NCI-H1092 treated with DMSO at 0.1 percent for 48 hours (cell line): Measurements from ENCODE around the gene RAB37.

Experiments used
- DNase-seq: peaks from one replicate; lab custom pipeline; 2025; lab: John Stamatoyannopoulos, UW

Gene RAB37

DNA sequence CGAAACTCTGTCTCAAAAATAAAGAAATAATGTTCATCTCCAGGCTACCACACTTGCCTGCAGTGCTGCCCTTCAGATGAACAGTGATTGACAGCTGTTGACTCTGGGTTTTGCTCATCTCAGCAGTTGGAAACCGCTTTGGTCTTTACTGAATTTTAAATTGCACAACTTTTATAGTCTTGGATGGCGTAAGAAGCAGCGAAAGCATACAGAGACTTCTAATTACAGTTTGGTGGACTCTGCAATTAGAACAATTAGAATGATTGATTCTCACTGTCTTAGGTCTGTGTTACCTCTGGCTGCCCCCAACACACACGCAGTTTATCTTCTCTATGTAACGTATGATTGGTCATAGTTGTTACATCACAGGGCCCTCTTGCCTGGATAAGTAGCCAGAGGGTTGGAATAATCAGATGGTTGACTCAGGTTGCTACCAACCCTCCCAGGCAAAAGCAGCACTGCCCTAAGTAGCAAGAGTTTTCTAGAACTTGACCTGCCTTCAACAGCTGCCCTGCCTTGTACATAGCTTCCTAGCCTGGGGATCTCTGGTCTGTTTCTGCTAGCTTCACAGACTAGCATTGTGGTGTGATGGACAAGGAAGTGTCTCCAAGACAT lies 41.0 kb downstream of the RAB37 start:
- no peak for DNase-seq

- DNase-seq, result no peak
Measured at GRCh38 chr17:74778960-74779359, 41.9 kb downstream of the RAB37 start.

DNA sequence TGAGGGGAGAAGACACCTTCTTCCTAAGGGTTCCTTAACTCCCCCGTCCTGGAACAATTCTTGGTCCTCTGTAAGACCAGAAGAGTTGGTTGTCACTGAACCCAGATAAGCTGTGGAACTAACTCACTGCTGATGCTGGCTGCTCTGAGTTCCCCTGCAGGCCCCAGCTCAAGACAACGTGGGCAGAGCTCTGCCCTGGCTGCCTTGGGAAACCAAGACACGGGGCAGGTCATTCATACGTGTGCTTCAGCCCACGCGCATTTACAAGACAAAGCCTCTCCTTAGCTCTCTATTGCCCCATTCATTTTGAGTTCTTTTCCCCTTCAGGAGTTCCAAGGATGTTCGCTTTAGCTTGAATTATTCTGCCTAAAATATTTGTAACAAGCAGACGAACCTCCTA lies 42.4 kb downstream of the RAB37 start:
- DNase-seq, result no peak

GRCh38 chr17:74779948-74780400 lies 42.9 kb downstream of the RAB37 start:
- DNase-seq, result no peak

DNA sequence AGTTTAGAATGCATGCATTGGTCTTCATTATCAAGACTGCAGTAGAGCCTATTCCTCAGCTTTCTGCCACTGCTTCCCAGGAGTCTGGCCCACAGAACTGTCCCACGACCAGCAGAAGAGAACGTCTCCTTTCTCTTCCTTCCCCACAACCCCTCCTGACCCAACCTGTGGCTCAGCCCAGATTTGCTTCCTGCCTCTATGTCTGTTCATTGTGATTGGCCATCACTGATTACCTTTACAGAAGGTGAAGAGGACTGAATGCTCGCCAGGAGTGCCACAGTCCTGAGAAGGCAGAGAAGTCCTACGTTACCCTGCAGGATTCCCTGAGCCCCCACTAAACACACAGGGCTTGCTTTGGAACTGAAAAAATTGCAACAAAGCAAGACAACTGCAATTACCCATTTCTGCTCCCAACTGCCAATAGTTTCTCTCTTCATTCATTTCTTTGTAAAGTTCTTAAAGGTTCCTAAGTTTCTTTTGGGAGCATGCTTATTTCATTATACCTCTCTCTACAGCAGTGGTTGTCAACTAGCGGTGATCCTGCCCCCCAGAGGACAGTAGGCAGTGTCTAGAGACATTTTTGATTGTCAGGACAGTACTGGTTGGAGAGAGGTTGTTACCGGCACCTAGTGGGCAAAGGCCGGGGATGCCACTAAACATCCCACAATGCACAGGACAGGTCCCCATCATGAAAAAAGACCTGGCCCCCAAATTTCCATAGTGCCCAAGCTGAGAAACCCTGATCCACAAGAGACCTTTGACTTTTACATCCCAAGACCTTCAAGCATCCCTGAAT lies 43.6 kb downstream of the RAB37 start:
- no peak for DNase-seq

- no peak for DNase-seq
Measured at GRCh38 chr17:74782571-74782970, 45.5 kb downstream of the RAB37 start.

- DNase-seq, result no peak
Measured at GRCh38 chr17:74784125-74784810, 47.2 kb downstream of the RAB37 start.

DNA sequence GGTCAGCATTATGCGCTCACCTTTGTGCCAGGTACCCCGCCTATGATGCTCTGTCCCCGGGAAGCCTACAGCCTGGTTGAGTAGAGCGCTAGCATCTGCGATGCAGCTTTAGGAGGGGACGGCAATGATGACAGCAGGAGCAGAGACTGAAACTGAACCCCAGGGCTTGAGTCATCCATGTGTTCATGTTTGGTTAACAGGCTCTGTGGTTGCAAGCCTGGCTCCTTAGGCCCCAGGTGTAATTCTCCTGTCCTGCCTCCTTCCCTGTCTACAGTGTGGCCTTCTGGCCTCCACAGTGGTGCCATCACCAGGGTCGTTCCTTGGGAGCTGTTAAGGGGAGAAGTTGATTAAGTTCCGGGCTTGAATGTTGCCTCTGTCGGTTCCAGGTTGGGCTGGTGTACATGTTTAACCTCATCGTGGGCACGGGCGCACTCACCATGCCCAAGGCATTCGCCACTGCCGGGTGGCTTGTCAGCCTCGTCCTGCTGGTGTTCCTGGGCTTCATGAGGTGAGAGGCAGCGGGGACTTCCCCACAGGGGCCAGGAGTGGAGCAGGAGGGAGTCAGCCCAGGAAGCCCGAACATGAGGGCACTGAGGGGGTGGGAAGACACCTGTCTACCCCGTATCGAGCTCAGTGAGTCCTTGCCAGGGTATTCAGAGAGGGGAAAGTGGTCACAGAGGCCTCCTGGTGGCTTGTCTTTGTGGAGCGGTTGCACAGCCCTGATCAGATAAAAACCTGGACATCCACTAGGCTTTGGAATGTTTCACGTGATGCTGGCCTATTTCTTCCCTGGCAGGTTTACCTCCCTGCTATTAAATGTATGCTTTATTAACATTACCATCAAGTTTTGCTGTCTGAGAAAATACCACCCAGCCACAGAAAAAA lies 48.3 kb downstream of the RAB37 start:
- DNase-seq, result no peak

- DNase-seq, result no peak
Measured at GRCh38 chr17:74785981-74786360, 48.9 kb downstream of the RAB37 start.

DNA sequence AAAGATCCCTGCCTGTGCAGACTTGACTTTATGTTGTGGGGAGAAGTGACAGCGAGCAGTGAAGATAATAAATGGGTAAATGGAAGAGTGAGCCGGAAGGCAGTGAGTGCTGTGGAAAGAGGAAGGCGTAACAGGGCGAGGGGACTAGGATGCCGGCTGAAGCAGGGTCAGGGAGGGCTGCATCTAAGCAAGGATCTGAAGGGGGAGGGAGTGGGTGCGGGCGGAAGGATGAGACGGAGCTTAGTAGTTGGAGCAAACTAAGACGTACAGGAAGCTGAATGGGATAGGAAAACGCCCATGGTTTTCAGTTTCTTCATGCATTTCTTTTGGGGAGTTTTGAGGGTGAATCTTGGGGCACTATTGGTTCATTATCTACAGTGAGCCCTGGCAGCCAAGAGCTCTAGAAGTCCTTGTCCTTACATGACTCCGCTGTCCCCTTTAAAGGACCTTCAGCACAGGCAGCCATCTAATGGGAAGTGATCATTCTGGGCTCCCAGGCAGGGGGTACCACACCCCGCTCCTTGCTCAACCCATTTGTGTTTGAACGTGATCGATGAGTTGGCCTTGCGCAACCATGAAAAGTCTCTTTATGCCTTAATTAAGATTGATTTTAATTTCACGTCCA lies 49.5 kb downstream of the RAB37 start:
- no peak for DNase-seq

- DNase-seq, result no peak
Measured at GRCh38 chr17:74790161-74791058, 53.4 kb downstream of the RAB37 start.

DNA sequence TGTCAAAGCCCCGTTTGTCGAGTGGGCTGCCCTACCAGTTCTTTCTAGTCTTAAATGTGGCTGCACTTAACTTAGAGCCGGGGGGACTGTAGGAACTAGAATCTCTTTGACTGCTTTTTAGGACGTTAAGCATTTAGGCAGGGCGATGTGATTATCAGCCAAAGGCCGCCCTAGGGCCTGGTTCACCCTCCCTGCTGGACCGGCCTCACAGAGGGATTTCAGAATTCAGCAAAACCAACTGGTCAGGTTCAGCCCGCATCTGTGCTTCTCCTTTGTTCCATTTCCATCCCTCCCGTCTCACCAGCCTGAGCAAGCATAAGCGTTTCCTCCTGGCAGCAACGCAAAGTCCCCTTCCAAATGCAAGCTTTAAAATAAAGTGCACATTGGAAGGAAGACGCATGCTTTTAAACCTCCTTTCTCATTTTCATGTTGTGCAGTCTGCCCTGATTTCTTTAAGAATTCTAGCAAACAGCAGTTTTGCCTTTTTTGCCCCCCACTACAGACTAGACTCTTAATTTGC lies 55.6 kb downstream of the RAB37 start:
- no peak for DNase-seq

- DNase-seq, result no peak
Measured at GRCh38 chr17:74795327-74796020, 58.4 kb downstream of the RAB37 start.

DNA sequence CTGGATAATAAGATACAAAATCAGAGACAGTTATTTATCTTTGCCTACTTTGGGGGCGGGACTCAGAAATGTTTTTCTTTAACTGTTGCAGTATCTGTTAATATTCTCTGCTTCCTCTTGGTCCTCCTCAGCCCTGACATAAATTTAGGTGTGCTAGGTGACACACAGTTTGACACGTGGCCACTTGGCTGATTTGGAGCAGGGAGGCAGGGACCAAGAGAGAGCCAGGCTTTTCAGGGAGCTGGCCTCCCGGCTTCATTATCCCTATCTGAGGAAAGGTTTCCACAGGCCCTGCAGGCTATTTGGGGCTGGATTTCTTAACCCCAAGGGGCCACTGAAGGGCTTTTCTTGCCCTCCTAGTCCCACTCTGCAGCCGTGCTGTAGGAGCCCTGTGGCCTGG lies 59.2 kb downstream of the RAB37 start:
- no peak for DNase-seq

- no peak for DNase-seq
Measured at GRCh38 chr17:74796866-74797265, 59.8 kb downstream of the RAB37 start.
